Activated CD8-positive, alpha-beta memory T cell treated with anti-CD3 and anti-CD28 coated beads for 48 hours (primary cell): Measurements from ENCODE around the gene ZNF444.
"Not testable (repeated sequence)": the region's sequence is repeated elsewhere in the genome, so short reads cannot be mapped to it uniquely, and the experiment has no call there.

Source experiments
- DNase-seq, 3 experiments: peaks; one replicate each; pipeline ENCODE4 v3.0.0-alpha.2; 2020; ENCODE audit warnings: low read depth in 2 of 3, low spot score in 2 of 3

The ZNF444 gene

GRCh38 chr19:56144831-56145230 lies 3.7 kb downstream of the ZNF444 start:
- DNase-seq, result no peak

GRCh38 chr19:56145698-56146097 lies 4.6 kb downstream of the ZNF444 start:
- no peak for DNase-seq

- no peak for DNase-seq
Observed at GRCh38 chr19:56146904-56147303, 5.8 kb downstream of the ZNF444 start.

GRCh38 chr19:56147307-56147706 lies 6.2 kb downstream of the ZNF444 start:
- DNase-seq, result no peak

GRCh38 chr19:56148096-56148495 lies 7.0 kb downstream of the ZNF444 start:
- DNase-seq, result no peak

- not testable (repeated sequence) for DNase-seq
Observed at GRCh38 chr19:56148955-56149655, 8.0 kb downstream of the ZNF444 start.

- no peak for DNase-seq
Observed at GRCh38 chr19:56149656-56150038, 8.6 kb downstream of the ZNF444 start.

GRCh38 chr19:56150358-56150757 lies 9.3 kb downstream of the ZNF444 start:
- DNase-seq, result no peak

GRCh38 chr19:56152644-56153043 lies 11.6 kb downstream of the ZNF444 start:
- no peak for DNase-seq

GRCh38 chr19:56153507-56153906 lies 12.4 kb downstream of the ZNF444 start:
- no peak for DNase-seq

- no peak for DNase-seq
Observed at GRCh38 chr19:56155124-56155687, 14.1 kb downstream of the ZNF444 start.

- no peak for DNase-seq
Observed at GRCh38 chr19:56156768-56157167, 15.7 kb downstream of the ZNF444 start.

GRCh38 chr19:56158170-56158757 lies 17.2 kb downstream of the ZNF444 start:
- no peak for DNase-seq

GRCh38 chr19:56159009-56159559 lies 18.0 kb downstream of the ZNF444 start:
- DNase-seq, result no peak

GRCh38 chr19:56159622-56160271 lies 18.7 kb downstream of the ZNF444 start:
- DNase-seq, result no peak

GRCh38 chr19:56161534-56161933 lies 20.4 kb downstream of the ZNF444 start:
- DNase-seq, result no peak

GRCh38 chr19:56162258-56162657 lies 21.2 kb downstream of the ZNF444 start:
- DNase-seq, result no peak

GRCh38 chr19:56163097-56163496 lies 22.0 kb downstream of the ZNF444 start:
- no peak for DNase-seq

GRCh38 chr19:56167064-56167578 lies 26.0 kb downstream of the ZNF444 start:
- DNase-seq, result no peak

GRCh38 chr19:56170261-56170660 lies 29.2 kb downstream of the ZNF444 start:
- no peak for DNase-seq

- DNase-seq, result no peak
Observed at GRCh38 chr19:56174086-56174485, 33.0 kb downstream of the ZNF444 start.

GRCh38 chr19:56174550-56174949 lies 33.5 kb downstream of the ZNF444 start:
- DNase-seq, result no peak
